GM21619 (cell line): ENCODE measurements around the gene SH3PXD2B.
"Not testable (repeated sequence)": the region's sequence is repeated elsewhere in the genome, so short reads cannot be mapped to it uniquely, and the experiment has no call there.

ENCODE experiments used
- ATAC-seq: cut with Tn5 transposase; IDR thresholded peaks from one replicate; pipeline ENCODE4 v1.9.1; 2021; ENCODE audit not compliant: unreplicated experiment

Gene SH3PXD2B

DNA sequence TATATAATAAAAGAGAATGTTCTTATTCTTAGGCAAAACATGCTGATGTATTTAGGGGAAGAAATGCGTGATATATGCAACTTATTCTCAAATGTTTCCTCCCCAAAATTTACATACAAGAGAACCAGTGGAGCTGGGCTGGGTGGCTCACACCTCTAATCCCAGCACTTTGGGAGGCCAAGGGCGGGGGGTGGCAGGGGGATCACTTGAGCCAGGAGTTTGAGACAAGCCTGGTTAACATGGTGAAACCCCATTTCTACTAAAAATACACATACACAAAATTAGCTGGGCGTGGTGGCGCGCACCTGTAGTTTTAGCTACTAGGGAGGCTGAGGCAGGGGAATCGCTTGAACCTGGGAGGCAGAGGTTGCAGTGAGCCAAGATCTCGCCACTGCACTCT, 143.3 kb downstream of the SH3PXD2B start:
- no peak for ATAC-seq

DNA sequence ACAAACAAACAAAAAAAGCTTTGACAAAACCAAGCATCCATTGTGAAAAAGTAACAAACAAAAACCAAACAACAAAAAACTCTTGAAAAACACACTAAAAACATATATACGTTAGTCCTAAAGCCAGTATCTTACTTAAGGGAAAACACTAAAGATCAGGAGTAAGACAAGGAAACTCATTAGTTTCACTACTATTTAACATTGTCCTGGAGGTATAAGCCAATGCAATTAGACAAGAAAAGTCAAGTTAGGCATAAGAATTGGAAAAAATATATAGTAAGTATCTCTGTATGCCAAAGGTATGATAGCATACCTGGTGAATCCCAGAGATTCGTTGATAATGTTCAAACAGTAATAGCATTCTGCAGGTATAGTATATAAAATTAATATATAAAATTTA, 148.9 kb downstream of the SH3PXD2B start:
- ATAC-seq, result no peak

GRCh38 chr5:172303572-172304335, 150.6 kb downstream of the SH3PXD2B start:
- ATAC-seq, result no peak

DNA sequence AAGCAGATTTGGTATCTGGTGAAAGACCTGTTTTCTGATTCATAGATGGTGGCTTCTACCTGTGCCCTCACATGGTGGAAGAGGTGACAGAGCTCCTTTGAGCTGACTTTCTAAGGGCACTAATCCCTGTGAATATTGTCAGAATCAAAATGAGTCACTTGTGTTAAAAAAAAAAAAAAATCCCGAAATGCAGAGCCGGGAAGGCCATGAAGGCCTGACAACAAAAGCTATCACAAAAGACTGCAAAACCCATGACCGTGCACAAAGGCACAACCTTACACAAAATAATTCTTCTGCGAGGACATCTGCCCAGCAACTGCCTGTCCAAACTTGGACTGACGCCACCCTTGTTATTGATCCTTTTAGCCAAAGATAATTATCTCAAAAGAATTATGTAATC, 151.2 kb downstream of the SH3PXD2B start:
- ATAC-seq, result no peak

- ATAC-seq, result no peak
Measured at GRCh38 chr5:172302047-172302710, 152.1 kb downstream of the SH3PXD2B start.

DNA sequence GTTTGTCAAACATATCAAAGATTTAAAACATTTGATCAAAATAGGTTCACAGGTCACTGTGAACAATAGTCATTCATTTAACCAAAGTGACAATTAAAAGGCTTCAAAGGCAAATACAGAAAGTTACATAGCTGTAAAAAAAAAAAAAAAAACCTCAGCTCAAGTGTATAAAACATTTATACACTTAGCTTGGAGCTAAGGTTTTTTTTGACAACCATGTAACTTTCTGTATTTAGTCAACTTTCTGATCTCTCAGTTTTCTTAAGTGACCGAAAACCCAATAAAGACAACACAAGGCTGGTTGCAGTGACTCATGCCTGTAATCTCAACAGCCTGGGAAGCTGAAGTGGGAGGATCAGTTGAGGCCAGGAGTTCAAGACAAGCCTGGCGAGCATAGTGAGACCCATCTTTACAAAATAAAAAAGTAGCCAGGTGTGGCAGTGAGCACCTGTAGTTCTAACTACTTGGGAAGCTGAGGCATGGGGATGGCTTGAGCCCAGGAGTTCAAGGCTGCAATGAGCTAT, 154.3 kb downstream of the SH3PXD2B start:
- ATAC-seq, result no peak

GRCh38 chr5:172294831-172295230, 159.5 kb downstream of the SH3PXD2B start:
- no peak for ATAC-seq

DNA sequence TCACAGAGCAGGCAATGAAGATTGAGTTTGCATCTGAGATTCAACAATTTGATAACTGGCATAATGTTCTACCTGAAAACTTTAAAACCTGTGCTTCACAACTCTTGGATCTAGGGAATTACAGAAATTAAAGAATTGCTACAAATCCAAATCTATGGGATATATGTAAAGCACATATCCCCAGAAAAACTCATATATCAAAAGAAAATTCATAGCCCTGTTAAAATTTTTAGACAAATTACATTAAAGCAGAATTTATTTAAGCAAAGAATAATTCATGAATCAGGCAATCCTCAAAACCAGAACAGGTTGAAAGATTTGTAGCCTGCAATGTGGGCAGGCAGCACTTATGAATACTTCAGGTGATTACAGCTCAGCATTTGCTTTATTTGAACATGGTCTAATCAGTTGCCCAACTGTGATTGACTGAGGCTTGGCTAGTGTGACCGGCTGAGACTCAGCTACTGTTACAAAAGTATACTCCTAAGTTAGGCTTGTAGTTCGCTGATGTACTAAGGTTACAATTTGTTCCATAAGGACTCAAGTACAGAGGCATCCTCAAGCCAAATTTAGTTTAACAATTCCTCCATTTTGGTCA, 160.5 kb downstream of the SH3PXD2B start:
- ATAC-seq, result no peak

DNA sequence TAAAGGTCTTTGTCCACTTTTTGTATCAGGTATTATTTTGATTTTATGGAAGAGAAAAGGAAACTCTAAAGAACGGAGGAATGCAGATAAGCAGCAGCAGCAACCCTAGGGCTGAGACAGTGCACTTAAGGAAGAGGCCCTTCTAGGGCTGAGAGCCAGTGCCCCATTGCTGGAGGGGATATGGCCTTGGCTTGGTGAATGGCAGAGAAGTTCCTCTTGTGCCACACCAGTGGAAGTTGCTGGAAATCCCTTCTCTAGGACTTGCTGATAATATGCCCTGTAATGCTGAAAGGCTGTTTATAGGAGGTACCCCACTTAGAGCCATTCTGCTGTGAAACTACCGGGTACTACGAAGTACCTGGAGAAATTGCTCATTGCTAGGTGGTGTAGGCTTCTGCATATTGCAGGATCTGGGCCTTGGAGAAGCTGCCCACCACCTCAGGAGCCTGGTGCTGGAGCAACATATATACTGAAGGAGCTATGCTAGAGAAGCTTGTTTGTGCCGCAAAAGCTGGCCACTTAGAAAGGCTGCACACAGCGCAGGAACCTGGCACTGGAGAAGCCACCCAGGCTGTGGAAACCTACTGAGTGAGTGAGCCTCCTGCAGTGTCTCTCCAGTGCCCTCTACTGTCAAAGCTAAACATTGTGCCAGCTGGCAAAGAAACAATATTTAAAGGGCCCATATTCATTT, 161.1 kb downstream of the SH3PXD2B start:
- peak; percentile 91 for ATAC-seq

DNA sequence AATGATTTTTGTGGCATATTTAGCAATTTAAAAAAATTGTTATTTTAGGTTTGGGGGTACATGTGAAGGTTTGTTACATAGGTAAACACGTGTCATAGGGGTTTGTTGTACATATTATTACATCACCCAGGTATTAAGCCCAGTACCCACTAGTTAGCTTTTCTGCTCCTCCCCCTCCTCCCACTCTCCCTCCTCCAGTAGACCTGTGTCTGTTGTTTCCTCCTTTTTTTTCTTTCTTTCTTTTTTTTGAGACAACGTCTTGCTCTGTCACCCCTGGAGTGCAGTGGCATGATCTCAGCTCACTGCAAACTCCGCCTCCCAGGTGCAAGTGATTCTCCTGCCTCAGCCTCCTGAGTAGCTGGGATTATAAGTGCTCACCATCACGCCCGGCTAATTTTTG, 162.5 kb downstream of the SH3PXD2B start:
- not testable (repeated sequence) for ATAC-seq

DNA sequence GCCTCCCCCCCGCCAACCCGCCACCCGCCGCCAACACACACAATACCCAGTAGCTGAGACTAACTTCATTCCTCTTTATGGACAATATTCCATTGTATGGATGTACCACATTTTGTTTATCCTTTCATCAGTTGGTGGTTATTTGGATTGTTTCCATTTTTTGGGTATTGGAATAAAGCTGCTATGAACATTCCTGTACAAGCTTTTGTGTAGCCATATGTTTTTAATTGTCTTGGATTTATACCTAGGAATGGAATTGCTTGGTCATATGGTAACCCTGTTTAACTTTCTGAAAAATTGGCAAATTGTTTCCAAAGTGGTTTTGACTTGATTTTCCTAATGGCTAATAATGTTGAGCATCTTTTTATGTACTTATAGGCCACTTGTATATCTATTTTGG, 165.9 kb downstream of the SH3PXD2B start:
- ATAC-seq, result no peak

DNA sequence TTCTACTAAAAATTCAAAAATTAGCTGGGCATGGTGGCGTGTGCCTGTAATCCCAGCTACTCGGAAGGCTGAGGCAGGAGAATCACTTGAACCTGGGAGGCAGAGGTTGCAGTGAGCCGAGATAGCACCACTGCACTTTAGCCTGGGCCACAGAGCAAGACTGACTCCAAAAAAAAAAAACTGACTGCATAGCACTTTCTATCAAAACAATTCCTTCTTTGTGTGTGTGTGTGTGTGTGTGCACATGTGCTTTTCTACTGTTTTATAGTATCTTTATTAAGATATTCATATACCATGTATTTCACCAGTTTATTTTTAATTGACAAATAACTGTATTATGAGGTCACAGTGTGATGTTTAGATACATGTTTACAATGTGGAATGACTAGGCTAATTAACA, 167.2 kb downstream of the SH3PXD2B start:
- not testable (repeated sequence) for ATAC-seq

- ATAC-seq, result no peak
Measured at GRCh38 chr5:172285226-172286143, 168.8 kb downstream of the SH3PXD2B start.

GRCh38 chr5:172284611-172284980, 169.7 kb downstream of the SH3PXD2B start:
- no peak for ATAC-seq

DNA sequence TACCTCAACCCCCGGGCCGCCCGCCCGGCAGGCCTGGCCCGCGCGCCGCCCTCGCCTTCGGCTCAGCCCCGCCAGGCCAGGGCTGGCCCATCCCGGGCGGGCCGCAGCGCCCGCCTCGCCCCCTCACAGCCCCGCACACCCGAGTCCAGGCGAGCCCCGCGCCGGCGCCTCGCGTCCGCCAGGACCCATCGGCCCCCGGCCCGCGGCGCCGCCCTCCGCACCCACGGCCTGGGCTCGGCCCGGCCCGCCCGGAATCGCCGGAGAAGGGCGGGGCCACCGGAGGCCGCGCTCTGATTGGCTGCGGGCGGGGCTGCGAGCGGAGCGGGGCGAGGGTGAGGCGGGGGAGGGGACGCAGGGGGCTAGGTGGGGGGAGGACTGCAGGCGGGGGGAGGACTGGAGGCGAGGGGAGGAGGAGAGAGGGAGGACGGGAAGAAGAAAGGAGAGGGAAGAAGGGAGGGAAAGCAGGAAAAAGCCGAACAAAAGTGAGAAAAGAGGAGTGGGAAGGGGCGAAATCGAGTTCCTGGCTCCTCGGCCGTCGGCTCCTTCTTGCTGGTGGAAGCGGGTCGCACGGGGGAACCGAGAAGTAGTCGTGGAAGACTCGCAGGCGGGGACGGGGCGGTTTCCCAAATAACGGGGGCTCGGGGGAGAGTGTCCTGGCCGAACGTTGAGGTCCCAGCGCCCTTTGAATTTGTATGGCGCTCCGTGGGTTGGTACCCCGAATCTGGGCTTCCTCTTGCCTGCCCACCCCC, 170.3 kb downstream of the SH3PXD2B start:
- peak; percentile 80 for ATAC-seq

- ATAC-seq, result peak; percentile 92
Measured at GRCh38 chr5:172283020-172283861, 171.1 kb downstream of the SH3PXD2B start, which contains the start of gene UBTD2. TSS of gene UBTD2 (minus strand) at chr5:172283764. CDS start at chr5:172283665, 99 bp downstream.

- no peak for ATAC-seq
Measured at GRCh38 chr5:172282272-172283019, 171.9 kb downstream of the SH3PXD2B start.

- ATAC-seq, result no peak
Measured at GRCh38 chr5:172281346-172281745, 173.0 kb downstream of the SH3PXD2B start.
